GM18507 (cell line): Measurements from ENCODE around the gene SMAD4.

Experiments used
- DNase-seq: peaks from one replicate; pipeline ENCODE4 v3.0.0; 2011; ENCODE audit warnings: low read depth; ENCODE audit not compliant: insufficient read length; ENCODE audit errors: extremely low spot score
- FAIRE-seq: peaks from 2 replicates; lab custom pipeline; 2011; peaks lifted over from hg19 to GRCh38; lab: Jason Lieb, UNC

The SMAD4 gene

GRCh38 chr18:51017140-51017879 is 12.7 kb upstream of the SMAD4 start:
- no peak for DNase-seq
- FAIRE-seq = no peak

DNA sequence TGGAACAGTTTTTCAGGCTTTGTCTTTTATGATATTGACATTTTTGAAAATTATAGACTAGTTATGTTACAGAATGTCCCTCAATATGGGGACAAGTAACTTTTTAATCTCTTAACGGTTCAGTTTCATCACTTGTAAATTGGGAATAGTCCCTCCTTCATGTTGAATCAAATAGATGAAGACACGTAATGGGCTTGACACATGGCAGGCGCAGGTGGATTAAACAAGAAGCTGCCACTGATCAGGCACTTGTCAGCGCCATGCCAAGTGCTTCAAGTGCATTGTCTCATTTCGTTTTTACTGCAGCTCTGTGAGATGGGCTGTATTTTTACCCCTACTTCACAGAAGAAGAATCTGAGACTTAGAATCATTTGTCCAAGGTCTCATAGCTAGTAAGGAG is 9.5 kb upstream of the SMAD4 start:
- DNase-seq (no peak), FAIRE-seq (no peak)

- FAIRE-seq (no peak), DNase-seq (no peak)
Observed at GRCh38 chr18:51021226-51021965, 8.6 kb upstream of the SMAD4 start.

GRCh38 chr18:51025512-51025911 is 4.5 kb upstream of the SMAD4 start:
- no peak for DNase-seq
- FAIRE-seq = no peak

DNA sequence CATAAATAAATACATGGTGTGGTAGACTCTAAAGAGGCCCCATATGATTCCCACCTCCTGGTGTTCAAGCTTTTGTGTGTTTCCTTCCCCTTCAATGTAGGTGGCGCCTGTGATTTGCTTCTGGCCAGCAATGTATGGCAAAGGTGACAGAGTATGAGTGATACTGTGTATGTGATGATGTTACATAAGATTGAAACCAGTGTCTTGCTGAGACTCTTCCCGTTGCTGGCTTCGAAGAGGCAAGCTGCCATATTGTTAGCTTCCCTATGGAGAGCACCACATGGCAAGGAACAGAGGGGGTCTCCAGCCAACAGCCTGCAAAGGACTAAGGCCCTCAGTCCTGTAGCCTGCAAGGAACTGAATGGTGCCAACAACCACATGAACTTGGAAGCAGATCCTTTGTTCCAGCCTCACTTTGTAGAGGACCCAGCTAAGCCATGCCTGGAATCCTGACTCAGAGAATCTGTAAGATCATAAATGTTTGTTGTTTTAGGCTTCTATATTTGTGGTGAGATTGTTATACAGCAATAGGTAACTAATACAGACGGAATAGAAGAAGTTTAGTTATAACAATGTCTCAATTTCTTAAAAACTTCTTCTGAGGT is 1.7 kb upstream of the SMAD4 start:
- FAIRE-seq (peak; percentile 76), DNase-seq (no peak)

GRCh38 chr18:51029378-51029693 is 677 bp upstream of the SMAD4 start:
- DNase-seq = no peak
- peak; percentile 46 for FAIRE-seq

DNA sequence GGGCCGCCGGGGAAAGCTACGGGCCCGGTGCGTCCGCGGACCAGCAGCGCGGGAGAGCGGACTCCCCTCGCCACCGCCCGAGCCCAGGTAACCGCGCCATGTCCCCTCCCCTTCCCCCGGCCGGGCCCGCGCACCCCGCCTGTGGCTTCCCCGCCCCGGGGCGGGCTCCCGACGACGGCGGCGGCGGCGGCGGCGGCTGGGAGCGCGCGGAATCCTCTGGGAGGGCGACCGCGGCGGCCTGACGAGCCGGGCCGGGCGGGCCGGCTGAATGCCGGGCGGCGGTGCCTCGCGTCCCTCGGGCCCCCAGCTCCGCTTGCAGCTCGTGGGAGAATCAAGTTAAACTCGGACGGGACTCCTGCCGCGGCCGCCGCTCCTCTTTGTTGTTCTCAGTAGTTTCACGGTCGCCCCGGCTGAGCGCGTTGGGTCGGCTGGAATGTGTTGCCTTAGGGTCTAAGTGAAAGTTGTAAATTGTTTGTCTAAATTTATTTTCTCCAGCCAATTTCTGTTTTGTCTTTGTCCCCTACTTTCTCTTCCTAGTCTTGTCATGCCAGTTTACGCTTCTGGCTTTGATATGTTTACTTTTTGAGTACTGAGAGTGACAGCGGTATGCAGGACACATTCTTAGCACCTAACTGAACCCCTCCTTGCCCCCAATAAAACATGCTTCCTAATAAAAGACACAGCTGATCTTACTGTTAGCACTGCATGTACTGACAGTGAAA is 685 bp downstream of the SMAD4 start:
- DNase-seq (peak; percentile 36), FAIRE-seq (no peak)

GRCh38 chr18:51032193-51032592 is 2.2 kb downstream of the SMAD4 start:
- DNase-seq = no peak
- FAIRE-seq = no peak

GRCh38 chr18:51037230-51037629 is 7.2 kb downstream of the SMAD4 start:
- FAIRE-seq = no peak

GRCh38 chr18:51038110-51038509 is 8.1 kb downstream of the SMAD4 start:
- no peak for FAIRE-seq
- no peak for DNase-seq

More at GRCh38 chr18:51037230-51037629, 7.2 kb downstream of the SMAD4 start:
- no peak for DNase-seq

DNA sequence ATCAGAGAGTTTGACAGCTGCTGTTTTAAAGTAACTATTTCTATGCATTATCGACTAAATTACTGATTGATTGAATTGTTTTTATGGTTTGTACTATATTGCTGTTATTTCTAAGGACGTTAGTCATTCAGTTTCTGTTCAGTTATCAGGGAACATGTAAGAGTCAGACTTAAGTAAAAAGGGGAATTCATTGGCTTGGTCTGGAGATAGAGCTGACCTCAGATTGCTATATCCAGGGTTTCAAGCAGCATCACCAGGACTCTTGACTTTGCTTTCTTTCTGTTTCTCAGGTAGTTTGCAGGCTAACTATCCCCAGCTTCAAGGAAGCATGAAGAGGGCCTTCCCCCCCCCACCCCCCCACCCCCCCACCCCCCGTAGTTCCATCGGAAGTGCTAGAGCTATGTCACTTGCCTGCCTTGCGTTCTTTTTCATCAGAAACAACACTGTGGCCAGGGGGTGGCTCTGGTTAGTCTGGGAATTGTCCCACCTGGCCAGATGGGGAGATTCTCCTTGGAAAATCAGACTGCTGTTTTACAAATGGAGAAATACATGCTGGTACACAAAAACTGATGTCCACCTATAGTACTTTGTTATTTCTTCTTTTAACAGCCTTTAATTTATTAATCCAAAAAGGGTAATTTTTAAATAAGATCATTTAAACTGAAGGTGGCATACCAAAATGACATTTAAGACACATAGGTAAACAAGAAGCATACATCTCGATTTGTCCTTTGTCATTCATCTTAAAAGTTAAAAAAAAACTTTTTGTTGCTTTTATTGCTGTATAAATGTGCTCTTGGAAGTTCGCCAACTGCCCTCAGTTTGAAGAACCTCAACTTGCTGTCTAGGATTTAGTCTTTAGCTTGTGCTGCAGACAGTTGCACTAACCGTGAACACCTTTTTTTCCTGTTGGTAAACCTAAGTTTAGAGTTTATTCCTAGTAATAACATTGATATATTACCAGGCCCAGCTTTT is 9.4 kb downstream of the SMAD4 start:
- FAIRE-seq (peak; percentile 64), DNase-seq (no peak)

GRCh38 chr18:51041677-51042352 is 11.8 kb downstream of the SMAD4 start:
- DNase-seq (no peak), FAIRE-seq (no peak)

GRCh38 chr18:51044928-51045585 is 15.0 kb downstream of the SMAD4 start:
- DNase-seq (no peak), FAIRE-seq (peak; percentile 21)

DNA sequence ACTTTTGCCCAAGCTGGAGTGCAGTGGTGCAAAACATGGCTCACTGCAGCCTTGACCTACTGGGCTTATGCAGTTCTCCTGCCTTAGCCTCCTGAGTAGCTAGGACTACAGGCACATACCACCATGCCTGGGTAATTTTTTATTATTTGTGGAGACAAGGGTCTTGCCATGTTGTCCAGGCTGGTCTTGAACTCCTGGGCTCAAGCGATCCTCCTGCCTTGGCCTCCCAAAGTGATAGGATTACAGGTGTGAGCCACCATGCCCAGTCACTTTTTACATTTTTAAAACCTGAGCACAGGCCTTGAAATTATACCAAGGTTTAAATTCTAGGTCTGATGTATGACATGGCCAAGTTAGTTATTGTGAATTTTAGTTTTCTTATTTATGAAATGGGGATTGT is 18.2 kb downstream of the SMAD4 start:
- FAIRE-seq = no peak
- DNase-seq = no peak

DNA sequence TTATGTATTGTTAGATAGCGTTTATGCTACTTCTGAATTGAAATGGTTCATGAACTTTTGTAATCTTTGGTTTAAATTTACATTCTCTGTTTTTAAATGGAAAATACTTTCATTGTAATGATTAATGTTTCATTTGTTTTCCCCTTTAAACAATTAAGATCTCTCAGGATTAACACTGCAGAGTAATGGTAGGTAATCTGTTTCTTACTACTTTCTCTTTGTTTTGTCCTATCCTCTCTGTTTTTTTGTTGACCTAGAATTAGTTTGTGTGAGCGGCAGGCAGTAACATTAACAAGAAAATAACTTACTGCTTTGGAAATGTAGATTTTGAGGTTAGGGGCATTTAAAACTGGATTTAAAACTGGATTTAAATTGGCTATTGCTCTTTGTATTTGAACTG is 19.1 kb downstream of the SMAD4 start:
- no peak for FAIRE-seq
- no peak for DNase-seq

DNA sequence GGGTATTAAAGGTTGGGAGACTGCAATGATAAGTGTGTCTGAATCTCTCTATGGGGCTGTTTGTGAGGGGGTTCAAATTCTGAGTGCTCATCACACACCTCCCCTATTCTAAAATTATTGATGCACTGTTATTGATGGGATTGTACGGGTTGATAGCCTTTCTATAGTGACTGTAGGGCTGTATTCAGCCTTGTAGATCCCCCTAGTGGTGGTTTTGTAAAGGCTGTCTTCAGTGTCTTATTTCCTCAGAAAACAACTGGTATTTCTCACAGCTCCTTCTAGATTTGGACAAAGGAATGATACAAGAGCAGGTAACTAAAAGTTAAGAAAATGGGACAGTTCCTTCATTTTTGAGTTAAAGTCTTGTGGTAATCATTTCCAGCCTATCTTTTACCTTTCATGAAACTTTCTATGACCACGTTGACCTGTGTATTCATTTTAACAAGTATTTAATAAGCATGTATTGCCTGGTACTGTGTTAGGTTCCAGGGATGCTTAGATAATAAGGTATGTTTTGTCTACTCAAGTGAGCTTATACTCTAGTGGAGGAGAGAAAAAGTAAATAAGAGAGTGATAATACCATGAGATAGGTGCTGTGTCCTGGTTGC is 21.2 kb downstream of the SMAD4 start:
- DNase-seq (no peak), FAIRE-seq (peak; percentile 80)

- DNase-seq (no peak), FAIRE-seq (peak; percentile 82)
Observed at GRCh38 chr18:51053814-51054213, 23.8 kb downstream of the SMAD4 start.

GRCh38 chr18:51054764-51055163 is 24.8 kb downstream of the SMAD4 start:
- FAIRE-seq (no peak), DNase-seq (no peak)
